Neural crest cell (in vitro differentiated cells): ENCODE results near the gene DNASE1L2. TPM values are rescaled to one million over a fixed set of nuclear protein-coding genes. Genes with fewer than 3 reads are reported as not detected.

ENCODE experiments used
- DNase-seq: peaks from one replicate; pipeline ENCODE4 v3.0.0; 2021; ENCODE audit warnings: low read depth, mixed read lengths, low spot score
- H3K27ac Mint-ChIP-seq: one replicate; pipeline ENCODE4 v1.8.0; 2021; ENCODE audit warnings: mild to moderate bottlenecking, mixed read lengths; ENCODE audit not compliant: unreplicated experiment
- H3K27me3 Mint-ChIP-seq: 2 replicates; pipeline ENCODE4 v1.8.0; 2021; ENCODE audit warnings: low read depth, mild to moderate bottlenecking, mixed read lengths
- H3K36me3 Mint-ChIP-seq: 2 replicates; pipeline ENCODE4 v1.8.0; 2021; ENCODE audit warnings: low read depth, mild to moderate bottlenecking, mixed read lengths
- H3K4me1 Mint-ChIP-seq: 2 replicates; pipeline ENCODE4 v1.8.0; 2021; ENCODE audit warnings: mixed read lengths
- H3K4me3 Mint-ChIP-seq: one replicate; pipeline ENCODE4 v1.8.0; 2021; ENCODE audit warnings: mild to moderate bottlenecking, mixed read lengths
- H3K9me3 Mint-ChIP-seq: 2 replicates; pipeline ENCODE4 v1.8.0; 2021; ENCODE audit warnings: mixed read lengths
- CTCF ChIP-seq: fragments of 200-600 bp; sonication (generic); conservative IDR thresholded peaks from 2 replicates; pipeline ENCODE4 v1.5.0; 2021; ENCODE audit warnings: antibody characterized with exemption, mild to moderate bottlenecking
- microRNA-seq: library from miRNA; unstranded; fragments of <30 nt; microRNA quantifications from one replicate; pipeline ENCODE4, GENCODE V29; 2020
- total RNA-seq: library from RNA; stranded (reverse); gene quantifications from 2 replicates; pipeline ENCODE4 v1.2.1, GENCODE V29; 2021

Gene DNASE1L2
- total RNA-seq, 1 donor from 2014 or later: 1.6 TPM

DNA sequence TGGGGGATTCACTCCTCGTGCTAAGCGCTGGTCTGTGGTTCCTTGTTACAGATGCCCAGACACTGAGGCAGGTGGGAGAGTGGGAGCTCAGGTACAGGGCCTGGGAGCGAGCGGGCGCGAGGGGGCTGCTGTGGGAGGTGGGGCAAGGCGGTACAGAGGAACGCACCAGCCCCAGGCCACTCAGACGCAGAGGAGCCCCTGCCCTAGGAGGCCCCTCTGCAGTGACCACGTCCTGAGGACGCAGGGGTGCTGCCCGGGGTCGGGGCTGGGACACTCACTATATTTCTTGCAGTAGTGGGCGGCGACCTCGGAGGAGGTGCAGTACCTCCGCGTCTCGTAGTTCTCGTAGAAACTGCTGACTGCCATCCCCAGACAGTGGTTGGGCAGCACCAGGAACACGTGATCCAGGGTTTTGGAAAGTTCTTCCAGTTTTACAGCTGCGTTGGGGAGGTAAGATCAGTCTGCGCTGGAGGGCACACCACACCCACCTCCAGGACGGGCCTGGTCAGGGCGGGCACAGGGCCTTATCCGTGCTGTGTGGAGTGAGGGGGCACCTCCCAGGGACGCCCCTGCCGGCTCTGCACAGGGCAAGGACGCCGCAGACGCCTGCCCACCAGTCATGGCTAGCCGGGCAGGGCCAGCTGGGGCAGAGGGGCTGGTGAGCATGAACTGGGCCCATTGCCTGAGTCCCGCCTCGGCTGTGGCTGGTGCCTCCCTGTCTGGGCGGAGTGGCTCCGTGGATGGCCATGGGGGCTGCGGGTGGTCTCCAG lies 47.9 kb downstream of the DNASE1L2 start:
- no peak for TF ChIP-seq CTCF
- Mint-ChIP-seq H3K27me3 (no peaks in the 10 kb centered on the region), H3K9me3 (no peaks in the 10 kb centered on the region), H3K4me1 (no peaks in the 10 kb centered on the region), H3K36me3 (no peaks in the 10 kb centered on the region), H3K4me3 (no peak overlapping the region), H3K27ac (peak overlapping the region; percentile 68)
- DNase-seq: no peak

DNA sequence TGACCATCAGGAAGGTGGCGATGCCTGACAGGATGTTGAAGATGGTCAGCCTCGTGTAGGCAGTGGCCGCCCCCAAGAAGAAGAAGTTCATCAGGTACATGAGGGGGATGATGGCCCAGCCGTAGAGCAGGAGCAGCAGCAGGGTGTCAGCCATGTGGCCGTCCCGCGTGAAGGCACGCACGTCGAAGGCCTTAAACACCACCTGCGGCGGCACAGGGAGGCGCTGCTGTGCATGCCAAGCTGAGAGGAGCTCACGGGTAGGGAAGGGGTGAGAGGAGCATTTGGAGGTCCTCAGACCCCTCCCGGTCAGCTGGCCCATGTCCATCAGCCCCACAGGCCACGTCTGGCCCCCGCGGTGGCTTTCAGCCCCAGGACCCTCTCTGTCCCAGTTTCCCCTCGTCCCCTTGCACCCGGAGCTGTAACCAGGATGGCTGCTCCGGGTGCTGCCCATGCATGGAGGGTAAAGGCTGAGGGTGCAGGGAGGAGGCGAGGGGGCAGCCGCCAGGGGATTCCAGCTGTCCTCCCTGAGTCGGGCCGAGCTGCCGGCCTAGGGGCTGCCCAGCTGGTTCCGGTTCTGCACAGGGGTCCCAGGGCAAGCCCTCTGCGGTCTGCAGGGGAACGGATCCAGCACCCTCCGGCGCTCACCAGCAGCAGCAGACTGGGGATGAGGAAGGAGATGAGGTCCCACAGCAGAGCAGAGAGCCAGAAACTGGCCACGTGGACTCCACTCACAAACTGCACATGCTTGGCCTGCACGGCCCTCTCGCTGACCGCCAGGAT lies 48.7 kb downstream of the DNASE1L2 start:
- H3K9me3 Mint-ChIP-seq: no peaks in the 10 kb centered on the region
- no peak overlapping the region for H3K4me3 Mint-ChIP-seq
- H3K27ac Mint-ChIP-seq: no peak overlapping the region
- H3K36me3 Mint-ChIP-seq: no peaks in the 10 kb centered on the region
- no peaks in the 10 kb centered on the region for H3K4me1 Mint-ChIP-seq
- H3K27me3 Mint-ChIP-seq: no peaks in the 10 kb centered on the region
- no peak for DNase-seq
- TF ChIP-seq CTCF: no peak

- no peaks in the 10 kb centered on the region for H3K27me3 Mint-ChIP-seq
- no peaks in the 10 kb centered on the region for H3K9me3 Mint-ChIP-seq
- TF ChIP-seq CTCF: no peak
- no peaks in the 10 kb centered on the region for H3K4me1 Mint-ChIP-seq
- no peak overlapping the region for H3K4me3 Mint-ChIP-seq
- no peak overlapping the region for H3K27ac Mint-ChIP-seq
- no peak for DNase-seq
- H3K36me3 Mint-ChIP-seq: no peaks in the 10 kb centered on the region
These were observed 49.5 kb downstream of the DNASE1L2 start for GRCh38 chr16:2285731-2286191.

DNA sequence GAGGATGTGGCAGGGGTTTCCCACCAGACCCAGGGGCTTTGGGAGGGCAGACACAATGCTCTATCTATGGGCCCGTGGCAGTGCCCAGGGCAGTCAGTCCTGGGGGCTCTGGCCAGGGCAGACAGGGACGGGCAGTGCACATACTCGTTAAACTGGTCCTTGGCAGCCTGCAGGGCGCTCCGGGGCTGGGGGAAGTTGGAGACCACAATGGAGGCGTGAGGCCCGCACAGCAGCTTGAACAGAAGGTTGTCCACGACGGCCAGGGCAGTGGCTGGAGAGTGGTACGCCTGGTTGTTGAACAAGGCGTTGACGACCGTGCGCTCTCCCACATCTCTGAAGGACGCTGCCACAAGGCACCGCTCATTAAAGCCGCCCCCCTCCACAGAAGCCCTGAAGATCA lies 50.3 kb downstream of the DNASE1L2 start:
- no peak for DNase-seq
- Mint-ChIP-seq H3K9me3 (no peaks in the 10 kb centered on the region), H3K4me1 (no peaks in the 10 kb centered on the region), H3K27me3 (no peaks in the 10 kb centered on the region), H3K36me3 (no peaks in the 10 kb centered on the region), H3K4me3 (no peak overlapping the region), H3K27ac (no peak overlapping the region)
- TF ChIP-seq CTCF: no peak

GRCh38 chr16:2287916-2288547 lies 51.8 kb downstream of the DNASE1L2 start:
- no peaks in the 10 kb centered on the region for H3K36me3 Mint-ChIP-seq
- H3K27ac Mint-ChIP-seq: no peak overlapping the region
- no peak overlapping the region for H3K4me3 Mint-ChIP-seq
- no peaks in the 10 kb centered on the region for H3K4me1 Mint-ChIP-seq
- no peak for DNase-seq
- no peaks in the 10 kb centered on the region for H3K27me3 Mint-ChIP-seq
- no peaks in the 10 kb centered on the region for H3K9me3 Mint-ChIP-seq
- no peak for TF ChIP-seq CTCF

Small RNAs within 50 kb of the gene (microRNA-seq; reads per million reads assigned to microRNA genes)
- gene MIR3677 (2.4 reads per million), gene MIR4717 (not detected)

Other genes with a start within 250 kb of the DNASE1L2 start
- 2.1 and 2.2 TPM in 2 replicates for gene SYNGR3, start 246.5 kb upstream of the DNASE1L2 start, total RNA-seq
- 55.7 and 62.5 TPM in 2 replicates for gene ZNF598, start 226.6 kb upstream of the DNASE1L2 start, total RNA-seq
- 0.82 and 1.3 TPM in 2 replicates for gene NPW, start 216.7 kb upstream of the DNASE1L2 start, total RNA-seq
- gene NHERF2, start 209.5 kb upstream of the DNASE1L2 start, total RNA-seq: 7.6 and 8.1 TPM in 2 replicates
- 50.7 and 51.9 TPM in 2 replicates for gene NTHL1, start 188.6 kb upstream of the DNASE1L2 start, total RNA-seq
- gene TSC2, start 188.5 kb upstream of the DNASE1L2 start, total RNA-seq: 175 and 180 TPM in 2 replicates
- 108 and 115 TPM in 2 replicates for gene PKD1, start 100.5 kb upstream of the DNASE1L2 start, total RNA-seq
- 0.64 and 0.98 TPM in 2 replicates for gene RAB26, start 87.8 kb upstream of the DNASE1L2 start, total RNA-seq
- gene TRAF7, start 80.7 kb upstream of the DNASE1L2 start, total RNA-seq: 82.2 and 85.5 TPM in 2 replicates
- gene CASKIN1, start 39.8 kb upstream of the DNASE1L2 start, total RNA-seq: 18.9 and 20.2 TPM in 2 replicates
- 68.1 and 69.2 TPM in 2 replicates for gene MLST8, start 31.0 kb upstream of the DNASE1L2 start, total RNA-seq
- 31.2 and 32.0 TPM in 2 replicates for gene BRICD5, start 25.6 kb upstream of the DNASE1L2 start, total RNA-seq
- gene PGP, start 21.6 kb upstream of the DNASE1L2 start, total RNA-seq: 47.3 and 50.2 TPM in 2 replicates
- 37.5 and 38.9 TPM in 2 replicates for gene E4F1, start 12.9 kb upstream of the DNASE1L2 start, total RNA-seq
- 71.9 and 79.2 TPM in 2 replicates for gene ECI1, start 15.1 kb downstream of the DNASE1L2 start, total RNA-seq
- gene RNPS1, start 31.7 kb downstream of the DNASE1L2 start, total RNA-seq: 390 and 420 TPM in 2 replicates
- 19.6 TPM in 2 replicates for gene ABCA3, start 104.3 kb downstream of the DNASE1L2 start, total RNA-seq
- 66.1 and 67.5 TPM in 2 replicates for gene CCNF, start 193.0 kb downstream of the DNASE1L2 start, total RNA-seq
- gene TEDC2, start 223.7 kb downstream of the DNASE1L2 start, total RNA-seq: 65.1 and 66.5 TPM in 2 replicates
- gene NTN3, start 234.9 kb downstream of the DNASE1L2 start, total RNA-seq: 4.8 and 5.1 TPM in 2 replicates
- 30.0 and 32.5 TPM in 2 replicates for gene TBC1D24, start 238.7 kb downstream of the DNASE1L2 start, total RNA-seq